Amniotic stem cell (primary cell): ENCODE data around the gene ACACA.
A peak's percentile ranks its signal among the peaks of the same experiment; 100 is the strongest.
"Not testable (repeated sequence)": the region's sequence is repeated elsewhere in the genome, so short reads cannot be mapped to it uniquely, and the experiment has no call there.

Experiments used
- DNase-seq: peaks from one replicate; lab custom pipeline; 2025; lab: John Stamatoyannopoulos, UW

The ACACA gene

DNA sequence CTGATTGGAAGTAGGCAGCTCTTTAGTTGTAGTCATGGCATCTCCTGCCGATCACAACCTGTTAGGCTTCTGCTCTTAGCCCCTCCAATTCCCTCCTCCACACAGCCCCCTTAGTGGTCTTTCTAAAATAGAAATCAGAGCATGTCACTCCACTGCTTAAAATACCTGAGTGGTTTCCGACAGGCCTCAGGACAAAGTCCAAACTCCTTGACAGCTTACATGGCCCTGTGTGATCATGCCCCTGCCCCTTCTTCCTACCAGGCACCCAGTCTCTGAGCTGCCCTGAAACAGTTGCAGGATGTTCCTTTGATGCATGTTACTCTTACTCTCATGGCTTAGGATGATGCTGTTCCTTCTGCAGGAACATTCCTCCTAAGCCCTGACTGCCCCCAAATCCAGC lies 310.6 kb downstream of the ACACA start:
- DNase-seq: no peak

DNA sequence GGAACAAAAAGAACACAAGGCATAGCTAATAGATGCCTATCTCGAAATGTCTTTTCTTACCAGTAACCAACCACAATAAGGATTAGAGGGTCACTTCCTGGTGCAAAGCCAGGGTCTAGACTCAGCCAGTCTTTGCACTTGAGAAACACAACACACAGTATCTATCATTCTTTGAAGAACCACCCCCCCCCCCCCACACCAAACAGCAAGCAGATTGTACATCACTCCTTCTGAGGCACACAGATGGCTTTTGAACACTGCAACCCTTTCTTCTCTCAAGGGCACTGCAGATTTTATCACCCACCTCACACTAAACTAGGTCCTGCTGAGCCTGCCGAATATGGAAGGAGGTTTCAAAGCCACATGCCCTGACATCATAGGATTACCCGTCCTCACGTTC lies 312.2 kb downstream of the ACACA start:
- no peak for DNase-seq

DNA sequence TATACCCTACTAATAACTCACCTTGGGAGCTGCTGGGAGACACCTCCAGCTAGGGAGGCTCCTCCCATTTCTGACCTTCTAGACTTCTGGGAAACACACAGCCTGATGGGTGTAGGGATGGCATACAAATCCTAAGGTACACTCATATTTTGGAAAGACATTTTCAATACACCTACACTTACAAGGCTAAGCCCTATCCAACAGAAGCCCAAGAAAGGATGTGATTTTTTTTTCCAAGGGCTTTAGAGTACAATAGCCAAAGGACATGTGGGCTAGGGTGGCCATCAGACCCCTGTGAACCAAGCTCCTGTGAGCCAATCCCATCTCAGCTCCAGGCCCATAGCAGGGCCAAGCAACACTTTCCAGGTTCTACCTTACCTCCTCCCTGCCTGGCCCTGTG lies 313.9 kb downstream of the ACACA start:
- no peak for DNase-seq

DNA sequence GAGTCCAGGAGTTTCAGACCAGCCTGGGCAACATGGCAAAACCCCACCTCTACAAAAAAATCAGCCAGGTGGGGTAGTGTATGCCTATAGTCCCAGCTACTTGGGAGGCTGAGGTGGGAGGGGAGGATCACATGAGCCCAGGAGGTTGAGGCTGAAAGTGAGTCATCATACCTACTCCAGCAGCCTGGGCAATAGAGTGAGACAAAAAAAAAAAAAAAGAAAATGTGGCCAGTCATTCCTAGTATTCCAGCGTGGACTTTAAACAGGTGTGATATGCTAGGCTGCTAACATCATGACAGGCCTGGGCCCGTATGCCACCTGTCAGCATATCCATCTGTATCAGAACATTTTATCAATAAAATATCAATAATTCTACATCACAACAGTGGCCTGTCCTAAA lies 314.6 kb downstream of the ACACA start:
- DNase-seq: no peak

DNA sequence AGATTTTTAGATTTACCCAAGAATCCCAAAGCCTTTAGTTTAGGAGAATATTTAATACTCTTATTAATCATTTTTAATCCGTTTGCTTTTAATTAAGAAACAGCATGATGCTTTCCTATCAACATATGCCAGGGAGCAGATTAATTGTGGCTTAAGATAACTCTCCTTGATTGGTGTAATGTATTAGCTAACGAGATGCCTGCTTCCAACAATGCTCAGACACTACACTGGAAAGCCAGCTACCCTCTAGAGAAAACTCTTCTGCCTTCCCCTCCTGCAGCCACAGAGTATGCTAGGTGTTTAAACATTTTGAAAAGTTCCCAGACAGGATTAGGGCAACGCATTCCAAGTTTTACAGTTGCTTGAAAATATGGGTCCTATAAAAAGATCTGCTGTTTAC lies 315.7 kb downstream of the ACACA start:
- no peak for DNase-seq

DNA sequence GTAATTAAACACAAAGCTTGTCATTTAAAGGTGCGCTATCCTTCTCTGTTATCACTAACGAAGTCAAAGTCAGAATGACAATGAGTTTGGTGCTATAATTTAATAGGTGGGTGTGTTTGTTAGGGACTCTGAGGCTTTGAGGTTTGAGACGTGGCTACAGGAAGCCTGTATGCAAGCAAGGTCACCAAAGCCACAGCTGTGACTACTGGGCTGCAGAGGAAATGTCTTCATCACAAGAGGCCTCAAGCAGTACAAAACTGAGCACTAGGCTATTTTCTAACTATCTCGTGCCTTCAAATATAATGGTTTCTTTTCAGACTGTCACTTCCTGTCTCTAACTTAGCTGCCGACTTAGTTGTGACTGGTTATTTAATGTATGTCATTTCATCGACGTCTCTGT lies 316.7 kb downstream of the ACACA start:
- DNase-seq: no peak

DNA sequence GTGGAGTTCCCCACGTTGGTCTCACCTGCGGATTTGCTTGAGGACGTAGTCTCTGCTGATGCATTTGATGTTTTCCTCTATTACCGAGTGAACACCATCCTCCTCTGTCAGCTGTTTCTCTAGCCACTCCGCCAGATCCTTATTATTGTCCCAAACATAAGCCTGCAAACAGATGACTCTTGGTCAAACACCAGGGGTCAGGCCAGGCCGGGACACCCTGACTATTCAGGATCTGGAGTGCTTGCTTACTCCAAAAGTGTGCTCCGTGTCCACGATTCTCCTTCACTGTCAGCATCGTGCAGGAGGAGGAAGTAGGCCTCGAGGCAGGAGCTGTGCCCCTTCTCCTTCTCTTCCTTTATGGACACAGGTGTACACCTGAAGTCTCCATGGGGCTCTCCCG lies 317.7 kb downstream of the ACACA start:
- no peak for DNase-seq

DNA sequence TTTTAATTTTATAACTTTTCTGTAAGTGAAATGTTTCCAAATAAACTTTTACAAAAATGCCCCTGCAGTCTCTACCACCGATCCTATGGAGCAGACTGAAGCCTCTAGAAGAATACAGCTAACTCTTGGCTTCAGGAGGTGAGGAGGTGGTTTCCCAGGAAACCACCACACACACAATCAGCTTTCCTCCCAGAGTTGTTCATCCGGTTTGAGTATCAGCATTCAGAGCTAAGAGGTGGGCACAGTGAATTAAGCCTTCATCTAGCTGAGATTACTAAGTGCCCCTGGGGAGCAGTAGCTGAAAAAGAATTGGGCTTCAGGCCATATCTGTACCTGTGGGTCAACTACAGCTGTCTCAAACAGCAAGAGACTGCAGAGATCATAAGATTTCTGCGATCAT lies 318.2 kb downstream of the ACACA start:
- no peak for DNase-seq

DNA sequence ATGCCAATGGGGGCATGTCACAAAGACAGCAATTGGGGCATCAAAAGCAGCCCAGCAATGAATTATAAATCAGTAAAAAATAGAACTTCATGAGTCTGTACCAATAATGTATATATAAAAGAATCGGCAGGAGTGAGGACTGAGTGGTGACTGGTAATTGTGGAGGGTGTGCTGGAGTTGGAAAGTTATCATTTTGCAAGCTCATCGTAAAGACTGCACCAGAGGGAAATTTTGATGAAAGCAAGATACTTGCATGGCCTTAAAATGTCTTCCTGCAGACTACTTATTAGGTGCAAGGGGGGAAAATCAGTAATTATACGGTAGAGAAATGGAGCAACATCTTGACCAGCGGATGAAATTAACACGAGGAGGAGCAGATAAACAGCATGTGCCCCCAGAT lies 319.0 kb downstream of the ACACA start:
- DNase-seq: no peak

DNA sequence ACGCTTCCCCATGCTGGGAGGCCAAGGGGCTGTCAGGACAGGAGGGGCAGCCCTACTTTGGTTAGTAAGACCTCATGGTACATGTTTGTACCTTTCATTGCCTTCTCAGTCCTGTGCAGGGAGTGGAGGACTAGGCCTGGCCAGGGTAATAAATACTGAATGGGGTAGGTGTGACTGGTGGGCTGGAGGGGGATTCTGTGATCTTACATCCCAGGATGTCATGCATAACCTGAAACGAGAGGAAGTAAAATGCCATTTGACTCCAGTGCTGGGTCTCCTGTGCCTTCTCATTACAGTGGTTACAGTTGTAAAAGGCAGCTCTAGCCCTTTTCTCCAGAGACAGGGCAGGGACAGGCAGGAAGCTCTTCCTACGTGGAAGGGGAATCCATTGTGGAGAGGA lies 319.7 kb downstream of the ACACA start:
- DNase-seq: no peak

DNA sequence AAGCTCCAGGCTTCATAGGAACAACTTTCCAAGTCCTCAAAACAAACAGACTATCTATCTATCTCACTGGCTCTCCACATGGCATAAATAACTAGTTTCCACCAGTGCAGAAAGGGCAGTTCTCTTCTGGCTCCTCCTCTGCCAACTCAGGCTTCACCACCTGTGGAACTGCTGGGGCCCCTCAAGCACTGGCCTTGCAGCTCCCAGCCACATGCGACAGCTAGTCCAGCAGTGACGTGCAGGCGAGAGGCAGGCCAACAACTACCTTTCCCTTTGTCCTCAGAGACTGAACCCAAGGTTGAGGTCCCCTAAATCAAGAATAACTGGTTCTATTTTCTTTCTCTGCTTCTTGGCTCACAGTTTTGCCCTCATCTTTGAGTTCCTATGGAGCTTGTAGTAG lies 320.3 kb downstream of the ACACA start:
- DNase-seq: no peak

DNA sequence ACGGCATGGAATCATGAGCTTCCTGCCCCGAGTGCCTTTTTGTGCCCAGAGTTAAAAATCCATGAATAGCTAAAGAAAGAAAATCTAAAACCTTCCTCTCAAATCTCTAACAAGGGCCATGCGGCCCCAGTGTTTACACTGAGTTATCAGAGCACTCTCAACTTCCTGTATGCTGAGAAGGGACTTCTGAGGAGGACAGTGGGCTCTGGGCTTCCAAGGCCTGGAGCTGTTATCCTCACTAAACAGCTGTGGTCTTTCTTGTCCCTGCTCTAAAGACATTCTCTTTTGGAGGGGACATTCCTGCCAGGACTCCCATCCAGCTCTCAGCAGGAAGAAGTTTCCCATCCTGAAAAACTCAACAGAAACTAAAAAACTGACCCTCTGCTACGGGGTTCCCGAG lies 322.3 kb downstream of the ACACA start:
- no peak for DNase-seq

DNA sequence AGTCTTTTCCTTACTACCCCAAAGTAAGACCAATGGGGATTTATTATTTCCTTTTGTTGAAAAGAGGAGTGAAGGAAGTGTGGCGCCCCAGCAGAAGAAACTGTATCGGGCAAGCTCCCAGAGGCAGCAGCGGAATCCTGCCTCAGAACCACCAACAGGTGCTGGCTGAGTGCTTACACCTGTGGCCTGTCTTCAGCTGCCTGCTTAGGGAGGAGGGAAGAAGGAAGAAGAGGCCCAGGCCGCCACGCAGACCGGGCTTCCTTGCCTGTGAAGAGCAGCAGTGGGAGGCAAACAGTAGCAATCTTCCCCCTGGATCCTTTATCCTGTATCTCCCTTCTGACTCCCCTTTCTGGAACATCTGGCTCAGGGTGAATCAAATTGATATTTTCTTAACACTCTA lies 323.2 kb downstream of the ACACA start:
- DNase-seq: no peak

DNA sequence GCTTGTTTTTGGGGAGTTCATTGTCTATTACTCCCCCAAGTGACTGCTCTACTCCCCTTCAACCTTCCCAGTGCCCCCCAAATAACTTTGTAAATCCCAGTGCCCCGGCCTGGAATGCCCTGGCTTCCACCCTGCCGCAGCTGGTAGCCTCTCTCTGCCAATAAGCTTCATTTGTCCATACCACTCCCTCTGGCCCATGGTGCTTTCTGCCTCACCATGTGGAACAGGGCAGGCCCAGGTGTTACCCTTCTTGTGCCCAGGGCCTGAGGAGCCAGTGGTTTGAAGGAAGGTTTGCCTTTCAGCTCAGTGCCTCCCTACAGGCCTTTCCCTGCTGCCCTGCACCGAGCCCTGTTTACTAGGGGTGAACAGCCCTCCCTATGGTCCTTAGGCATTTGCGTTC lies 323.7 kb downstream of the ACACA start:
- no peak for DNase-seq

DNA sequence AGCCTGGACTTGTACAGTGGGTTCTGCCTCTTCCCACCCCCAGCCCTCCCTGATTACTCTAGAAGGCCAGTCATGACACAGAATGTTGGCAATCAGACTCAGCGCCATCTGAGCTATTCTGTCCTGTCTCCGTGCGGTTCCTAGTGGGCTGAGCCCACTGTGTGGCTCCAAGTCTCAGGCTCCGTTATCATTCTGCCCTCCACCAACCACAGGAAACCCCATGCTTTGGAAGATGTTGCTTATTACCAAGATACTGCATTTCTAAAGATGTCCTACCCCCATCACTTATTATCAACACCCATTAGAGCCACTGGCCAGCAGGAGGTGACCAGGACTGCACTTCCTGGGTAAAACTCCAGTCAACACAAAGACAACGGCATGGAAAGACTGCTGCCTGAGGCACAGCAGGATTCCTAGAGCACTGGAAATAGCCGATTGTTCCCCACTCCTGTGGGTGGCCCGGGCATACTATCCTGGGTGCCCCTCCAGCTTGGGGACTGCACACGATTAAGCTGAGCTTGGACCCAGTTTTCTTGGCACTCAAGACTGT lies 324.2 kb downstream of the ACACA start:
- DNase-seq: no peak

DNA sequence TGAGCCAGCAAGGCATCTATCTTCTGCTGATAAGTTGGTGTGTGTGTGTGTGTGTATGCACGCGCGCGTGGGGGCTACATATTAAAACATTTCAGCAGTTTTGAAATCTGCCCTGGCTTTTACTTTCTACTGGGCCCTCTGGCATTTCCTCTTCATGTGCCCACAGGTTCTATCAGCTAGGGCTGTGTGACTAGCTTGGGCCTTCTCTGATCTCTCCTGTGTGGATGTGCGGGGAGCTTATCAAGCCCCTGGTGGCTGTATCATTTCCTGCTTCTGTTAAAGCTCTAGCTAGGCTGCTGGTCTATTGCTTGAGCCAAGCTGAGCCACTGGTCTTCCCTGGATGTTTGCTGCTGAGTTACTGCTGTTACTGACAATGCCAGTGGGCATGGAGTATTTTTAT lies 325.3 kb downstream of the ACACA start:
- DNase-seq: no peak

DNA sequence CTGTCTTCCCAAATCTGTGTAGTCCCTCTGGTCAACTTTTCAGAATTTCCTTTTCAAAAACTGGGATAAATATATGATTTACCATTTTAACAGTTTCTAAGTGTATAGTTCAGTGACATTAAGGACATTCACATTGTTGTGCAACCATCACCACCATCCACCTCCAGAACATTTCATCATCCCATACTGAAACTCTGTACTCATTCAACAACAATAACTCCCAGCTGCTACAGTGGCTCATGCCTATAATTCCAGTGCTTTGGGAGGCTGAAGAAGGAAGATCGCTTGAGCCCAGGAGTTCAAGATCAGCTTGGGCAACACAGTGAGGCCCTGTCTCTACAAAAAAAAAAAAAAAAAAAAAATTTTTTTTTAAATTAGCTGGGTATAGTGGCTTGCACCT lies 326.9 kb downstream of the ACACA start:
- no peak for DNase-seq

DNA sequence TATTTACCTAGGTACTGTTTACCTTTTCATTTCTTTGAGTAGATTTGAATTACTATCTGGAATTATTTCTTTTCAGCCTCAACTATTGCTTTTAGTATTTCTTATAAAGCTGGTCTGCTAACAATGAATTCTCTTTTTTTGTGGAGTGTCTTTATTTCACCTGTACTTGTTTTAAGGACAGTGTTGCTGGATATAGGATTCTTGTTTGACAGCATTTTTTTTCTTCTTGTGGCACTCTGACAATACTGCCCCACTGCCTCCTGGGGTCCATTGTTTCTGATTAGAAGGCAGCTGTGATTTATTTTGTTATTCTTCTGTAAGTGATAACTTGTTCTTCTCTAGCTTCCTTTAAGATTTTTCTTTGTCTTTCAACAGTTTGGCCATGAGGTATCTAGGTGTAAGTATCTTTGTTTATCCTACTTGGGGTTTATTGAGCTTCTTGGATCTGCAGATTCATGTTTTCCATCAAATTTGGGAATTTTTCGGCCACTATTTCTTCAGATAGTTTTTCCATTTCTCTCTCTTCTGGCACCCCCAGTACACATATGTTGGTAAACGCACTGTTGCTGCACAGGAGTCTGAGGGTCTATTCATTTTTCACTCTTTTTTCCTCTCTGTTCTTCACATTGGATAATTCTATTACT lies 327.4 kb downstream of the ACACA start:
- no peak for DNase-seq

DNA sequence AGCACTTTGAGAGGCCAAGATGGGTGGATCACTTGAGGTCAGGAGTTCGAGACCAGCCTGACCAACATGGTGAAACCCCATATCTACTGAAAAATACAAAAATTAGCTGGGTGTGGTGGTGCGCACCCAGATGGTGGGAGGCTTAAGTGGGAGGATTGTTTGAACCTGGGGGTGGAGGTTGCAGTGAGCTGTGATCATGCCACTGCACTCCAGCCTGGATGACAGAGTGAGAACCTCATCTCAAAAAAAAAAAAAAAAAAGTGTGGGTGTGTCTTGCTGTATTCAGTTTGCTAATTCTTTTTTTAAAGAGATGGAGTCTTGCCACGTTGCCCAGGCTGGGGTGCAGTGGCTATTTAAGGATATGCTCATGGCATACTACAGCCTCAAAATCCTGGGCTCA lies 333.2 kb downstream of the ACACA start:
- DNase-seq: not testable (repeated sequence)

DNA sequence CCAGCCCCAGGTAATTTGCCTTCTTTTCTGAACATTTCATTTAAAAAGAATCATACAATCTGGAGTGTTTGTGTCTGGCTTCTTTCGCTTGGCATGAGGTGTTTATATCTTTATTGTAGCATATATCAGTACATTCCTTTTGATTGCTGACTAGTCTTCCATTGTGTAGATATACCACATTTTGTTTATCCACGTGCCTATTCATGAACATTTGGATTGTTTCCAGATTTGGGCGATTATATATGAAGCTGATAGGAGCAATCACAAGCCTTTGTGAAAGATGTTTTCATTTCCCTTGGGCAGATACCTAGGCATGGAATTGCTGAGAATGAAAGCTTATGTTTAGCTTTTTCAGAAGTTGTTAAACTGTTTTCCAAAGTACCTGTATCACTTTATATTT lies 337.5 kb downstream of the ACACA start:
- DNase-seq: no peak

DNA sequence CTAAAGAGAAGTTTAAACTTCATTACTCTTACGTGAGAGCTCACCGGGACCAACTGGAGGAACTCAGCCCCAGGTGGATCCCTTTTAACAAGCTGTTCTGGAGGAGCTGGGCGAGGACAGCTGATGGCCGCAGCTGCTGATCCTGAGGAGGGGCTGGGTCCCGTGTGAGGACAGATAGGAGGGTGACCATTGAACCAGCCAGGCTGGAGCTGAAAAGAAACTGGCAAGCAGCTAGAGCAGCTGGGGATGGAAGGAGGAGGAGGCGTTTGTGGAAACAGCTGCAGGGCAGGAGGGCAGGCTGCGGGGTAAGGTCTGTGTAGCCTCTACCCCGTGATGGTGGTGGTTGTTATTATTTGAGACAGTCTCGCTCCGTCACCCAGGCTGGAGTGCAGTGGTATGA lies 338.4 kb downstream of the ACACA start:
- DNase-seq: no peak

DNA sequence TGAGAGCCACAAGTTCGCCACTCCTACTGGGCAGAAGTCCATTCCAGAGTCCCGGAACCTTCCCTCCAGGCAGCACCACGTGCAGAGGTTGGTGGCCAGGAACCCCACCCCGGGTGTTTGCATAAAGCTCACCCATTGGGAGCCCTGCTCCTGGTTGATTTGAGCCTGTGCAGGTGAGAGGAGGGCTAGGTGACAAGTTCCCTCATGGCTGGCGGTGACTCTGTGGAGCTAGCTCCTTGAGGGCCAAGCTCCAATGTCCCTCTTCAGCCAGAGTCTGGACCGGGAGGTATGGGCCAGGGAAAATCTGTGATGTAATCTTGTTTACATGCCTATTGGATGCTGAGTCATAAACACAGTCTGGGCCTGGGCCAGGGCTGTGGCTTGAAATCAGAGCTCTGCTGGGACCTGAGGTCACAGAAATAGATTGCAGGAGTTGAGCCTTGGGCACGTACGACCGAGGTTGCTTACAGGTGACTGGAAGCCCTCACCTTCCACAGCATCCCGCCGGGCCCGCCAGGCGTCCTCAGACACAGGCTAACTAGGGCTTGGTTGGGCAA lies 339.0 kb downstream of the ACACA start:
- DNase-seq: peak; percentile 28

DNA sequence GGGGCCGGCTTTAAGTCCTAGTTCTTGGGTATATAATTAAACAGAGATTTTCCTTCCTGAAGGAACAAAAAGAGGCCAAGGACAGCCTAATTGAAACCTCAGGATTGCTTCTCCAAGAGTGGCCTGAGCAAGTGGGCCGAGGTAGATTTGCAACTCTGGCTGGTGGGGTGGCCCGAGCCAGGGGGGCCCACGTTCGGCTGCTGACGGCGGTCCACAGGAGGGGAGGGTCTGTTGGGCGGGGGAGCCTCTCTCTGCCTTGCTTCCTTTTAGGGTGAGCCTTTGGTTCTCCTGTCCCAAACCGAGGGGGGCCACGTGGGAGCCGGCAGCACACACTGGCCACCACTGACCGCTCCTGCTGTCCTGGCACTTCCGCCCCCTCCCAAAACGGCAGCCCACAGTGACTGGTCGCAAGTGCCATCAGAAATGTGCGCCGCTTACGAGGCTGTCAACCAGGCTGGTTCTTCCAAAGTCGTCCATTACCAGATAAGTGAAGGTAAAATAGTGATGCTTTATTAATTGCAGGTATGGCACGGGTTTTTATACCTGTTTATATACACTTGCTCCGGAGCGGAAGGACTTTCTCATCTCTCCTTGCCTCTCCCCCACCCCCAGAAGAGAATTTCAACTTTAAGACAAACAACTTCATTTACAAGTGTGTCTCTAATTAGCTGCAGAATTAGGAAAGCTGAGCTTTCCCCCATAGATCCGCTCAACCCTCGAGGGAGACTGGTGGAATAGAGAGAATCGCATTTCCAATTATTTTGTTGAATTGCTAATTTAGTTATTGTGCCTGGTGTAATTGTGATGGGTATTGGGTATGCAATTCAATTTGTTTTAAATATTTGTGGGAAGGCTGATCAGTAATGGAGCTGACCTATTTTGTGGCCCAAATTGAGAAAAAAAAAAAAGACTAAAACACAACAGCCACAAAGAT lies 340.0 kb downstream of the ACACA start:
- DNase-seq: no peak
